Measurements from ENCODE around the gene HIKESHI. TPM values are rescaled to one million over a fixed set of nuclear protein-coding genes. Genes with fewer than 3 reads are reported as not detected.

HIKESHI gene, protein sequence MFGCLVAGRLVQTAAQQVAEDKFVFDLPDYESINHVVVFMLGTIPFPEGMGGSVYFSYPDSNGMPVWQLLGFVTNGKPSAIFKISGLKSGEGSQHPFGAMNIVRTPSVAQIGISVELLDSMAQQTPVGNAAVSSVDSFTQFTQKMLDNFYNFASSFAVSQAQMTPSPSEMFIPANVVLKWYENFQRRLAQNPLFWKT
- total RNA-seq (2021; fragmentation: NEBNext Ultra II Directional; extraction: Animal tissue kit (Norgen Biotek cat#: 25700)), result 10 to 100 TPM; 38.9 to 51.7 (median 41.9) TPM
- long read RNA-seq, transcript HIKESHI-201 (5 exons, 1,113 nt), result major isoform, 47 of 61 reads
- long read RNA-seq, partial matches to known transcripts, result 2 of 61 reads
- long read RNA-seq, other reads (novel, unspliced or antisense), result 8 of 61 reads

GRCh38 chr11:86302092-86302793 lies at the start of gene HIKESHI:
Gene HIKESHI (plus strand): TSS chr11:86302240. CDS start chr11:86302449, 209 bp downstream.
- Mint-ChIP-seq H3K27ac (peak within 1 kb of the TSS; percentile 97), H3K4me1 (ENCODE audit: low read depth) (peaks cover 22% of the 10 kb centered on the region), H3K36me3 (ENCODE audit: low read depth) (no peaks in the 10 kb centered on the region; the same call in 1 of the 2 replicates), H3K27me3 (ENCODE audit: insufficient read depth) (no peaks in the 10 kb centered on the region), H3K4me3 (peak within 1 kb of the TSS; percentile 99), H3K9me3 (no peaks in the 10 kb centered on the region)
- TF ChIP-seq, protein P1, sequence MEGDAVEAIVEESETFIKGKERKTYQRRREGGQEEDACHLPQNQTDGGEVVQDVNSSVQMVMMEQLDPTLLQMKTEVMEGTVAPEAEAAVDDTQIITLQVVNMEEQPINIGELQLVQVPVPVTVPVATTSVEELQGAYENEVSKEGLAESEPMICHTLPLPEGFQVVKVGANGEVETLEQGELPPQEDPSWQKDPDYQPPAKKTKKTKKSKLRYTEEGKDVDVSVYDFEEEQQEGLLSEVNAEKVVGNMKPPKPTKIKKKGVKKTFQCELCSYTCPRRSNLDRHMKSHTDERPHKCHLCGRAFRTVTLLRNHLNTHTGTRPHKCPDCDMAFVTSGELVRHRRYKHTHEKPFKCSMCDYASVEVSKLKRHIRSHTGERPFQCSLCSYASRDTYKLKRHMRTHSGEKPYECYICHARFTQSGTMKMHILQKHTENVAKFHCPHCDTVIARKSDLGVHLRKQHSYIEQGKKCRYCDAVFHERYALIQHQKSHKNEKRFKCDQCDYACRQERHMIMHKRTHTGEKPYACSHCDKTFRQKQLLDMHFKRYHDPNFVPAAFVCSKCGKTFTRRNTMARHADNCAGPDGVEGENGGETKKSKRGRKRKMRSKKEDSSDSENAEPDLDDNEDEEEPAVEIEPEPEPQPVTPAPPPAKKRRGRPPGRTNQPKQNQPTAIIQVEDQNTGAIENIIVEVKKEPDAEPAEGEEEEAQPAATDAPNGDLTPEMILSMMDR (IDR thresholded peaks at IDR 0.05), result no peak
- peak; percentile 97 for DNase-seq

- H3K4me1 Mint-ChIP-seq (ENCODE audit: low read depth), result peaks cover 10% of the 10 kb centered on the region
- H3K27me3 Mint-ChIP-seq (ENCODE audit: insufficient read depth), result no peaks in the 10 kb centered on the region
- no peaks in the 10 kb centered on the region for H3K9me3 Mint-ChIP-seq
- TF ChIP-seq, protein P1 (IDR thresholded peaks at IDR 0.05), result no peak
- H3K4me3 Mint-ChIP-seq, result no peak overlapping the region
- no peak overlapping the region for H3K27ac Mint-ChIP-seq
- H3K36me3 Mint-ChIP-seq (ENCODE audit: low read depth), result peaks cover 10% of the 10 kb centered on the region; the same call in 1 of the 2 replicates
- no peak for DNase-seq
Observed at GRCh38 chr11:86255896-86256295, 46.1 kb upstream of the HIKESHI start.

DNA sequence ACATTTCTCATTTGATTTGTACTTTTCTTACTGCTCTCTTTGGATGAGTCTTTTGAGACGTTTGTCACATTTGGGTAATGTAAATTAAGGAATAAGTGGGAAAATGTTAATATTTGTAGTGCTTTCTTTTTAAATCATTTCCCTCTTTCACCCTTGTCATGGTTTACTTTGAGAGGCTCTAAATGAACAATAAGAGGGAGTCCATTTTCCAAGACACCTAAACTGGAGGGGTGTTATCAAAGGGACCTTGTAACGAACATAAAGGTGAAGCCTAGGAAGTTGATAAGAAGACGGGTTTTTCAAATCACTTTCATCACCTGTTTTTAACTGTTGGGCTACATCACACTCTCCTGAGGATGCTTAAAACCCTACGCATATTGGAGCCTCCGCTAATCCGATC lies 45.4 kb upstream of the HIKESHI start:
- no peak for DNase-seq
- Mint-ChIP-seq H3K4me3 (no peak overlapping the region), H3K27me3 (ENCODE audit: insufficient read depth) (no peaks in the 10 kb centered on the region), H3K9me3 (no peaks in the 10 kb centered on the region), H3K4me1 (ENCODE audit: low read depth) (peaks cover 4% of the 10 kb centered on the region), H3K36me3 (ENCODE audit: low read depth) (peaks cover 10% of the 10 kb centered on the region; the same call in 1 of the 2 replicates), H3K27ac (no peak overlapping the region)
- TF ChIP-seq, protein P1 (IDR thresholded peaks at IDR 0.05), result no peak

- TF ChIP-seq, protein P1 (IDR thresholded peaks at IDR 0.05), result no peak
- DNase-seq, result no peak
- H3K9me3 Mint-ChIP-seq, result no peaks in the 10 kb centered on the region
- H3K4me1 Mint-ChIP-seq (ENCODE audit: low read depth), result no peaks in the 10 kb centered on the region
- no peak overlapping the region for H3K27ac Mint-ChIP-seq
- H3K4me3 Mint-ChIP-seq, result no peak overlapping the region
- H3K27me3 Mint-ChIP-seq (ENCODE audit: insufficient read depth), result no peaks in the 10 kb centered on the region
- peaks cover 10% of the 10 kb centered on the region; the same call in 1 of the 2 replicates for H3K36me3 Mint-ChIP-seq (ENCODE audit: low read depth)
Observed at GRCh38 chr11:86257446-86257845, 44.6 kb upstream of the HIKESHI start.

DNA sequence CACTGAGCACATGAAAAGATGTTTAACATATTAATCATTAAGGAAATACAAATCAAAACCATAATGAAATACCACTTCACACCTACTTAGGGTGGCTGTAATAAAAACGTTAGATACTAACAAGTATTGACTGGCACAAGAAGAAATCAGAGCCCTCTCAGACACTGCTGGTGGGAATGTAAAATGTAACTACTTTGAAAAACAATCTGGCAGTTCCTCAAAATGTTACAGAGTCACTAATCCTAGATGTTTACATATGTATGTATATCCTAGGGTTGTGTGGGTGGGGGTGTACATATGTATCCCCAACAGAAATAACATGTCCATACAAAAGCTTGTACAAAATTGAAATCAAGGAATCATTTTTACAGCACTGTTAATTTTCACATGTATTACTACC lies 42.3 kb upstream of the HIKESHI start:
- H3K27ac Mint-ChIP-seq, result no peak overlapping the region
- no peak for DNase-seq
- H3K36me3 Mint-ChIP-seq (ENCODE audit: low read depth), result peaks cover 20% of the 10 kb centered on the region
- H3K9me3 Mint-ChIP-seq, result no peaks in the 10 kb centered on the region
- H3K4me3 Mint-ChIP-seq, result no peak overlapping the region
- no peaks in the 10 kb centered on the region for H3K27me3 Mint-ChIP-seq (ENCODE audit: insufficient read depth)
- H3K4me1 Mint-ChIP-seq (ENCODE audit: low read depth), result no peaks in the 10 kb centered on the region
- TF ChIP-seq, protein P1 (IDR thresholded peaks at IDR 0.05), result no peak
